GM12872 (cell line): Measurements from ENCODE around the gene DNAJA4.

Experiments
- CTCF ChIP-seq: IDR thresholded peaks from 3 replicates; pipeline ENCODE4 v1.5.1; 2011; ENCODE audit warnings: low read depth, mild to moderate bottlenecking, low read length, moderate library complexity; ENCODE audit not compliant: insufficient read depth

The DNAJA4 gene

GRCh38 chr15:78260489-78260888 lies 3.9 kb upstream of the DNAJA4 start:
- TF ChIP-seq CTCF, result no peak

DNA sequence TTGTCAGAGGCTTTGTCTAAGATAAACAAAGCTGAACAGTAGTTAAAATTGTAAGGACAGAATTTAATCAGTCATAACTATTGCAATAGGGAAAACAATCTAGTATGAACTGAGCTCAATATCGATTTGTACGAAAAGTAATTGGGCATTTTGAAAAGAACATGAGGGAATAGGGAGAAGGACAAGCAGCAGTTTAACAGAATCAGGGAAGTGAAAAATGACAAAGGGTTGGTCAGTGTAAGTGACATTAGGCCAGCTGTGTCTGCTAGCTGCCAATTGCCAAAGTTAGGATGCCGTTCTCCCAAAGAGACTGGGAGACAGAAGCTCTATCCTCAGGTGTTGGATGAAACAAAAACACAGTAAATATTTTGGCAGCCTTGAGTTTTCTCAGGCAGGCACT lies 3.3 kb upstream of the DNAJA4 start:
- no peak for TF ChIP-seq CTCF

DNA sequence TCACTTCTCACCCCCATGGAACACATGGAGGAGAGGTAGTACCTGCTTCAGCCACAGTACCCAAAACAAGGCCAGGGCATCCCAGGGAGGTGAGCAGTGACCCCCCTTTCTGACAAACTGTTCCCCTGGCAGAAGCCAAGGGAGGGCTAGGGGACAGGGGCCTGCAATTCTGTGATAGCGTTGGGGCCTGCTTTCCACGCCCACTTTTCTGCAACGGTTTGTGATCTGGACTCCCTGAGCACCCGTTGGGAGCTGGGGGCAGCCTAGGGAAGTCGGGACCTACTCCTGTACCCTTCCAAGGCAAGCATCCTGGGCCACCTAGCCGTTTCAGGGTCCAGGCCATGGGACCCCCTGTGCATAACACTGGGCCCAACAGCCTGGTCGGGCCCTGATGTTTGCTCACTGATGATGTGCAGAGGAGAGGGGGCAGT lies 996 bp upstream of the DNAJA4 start:
- TF ChIP-seq CTCF, result no peak

GRCh38 chr15:78263907-78264303 lies 457 bp upstream of the DNAJA4 start:
- TF ChIP-seq CTCF, result no peak

GRCh38 chr15:78265137-78265460 lies 737 bp downstream of the DNAJA4 start:
- no peak for TF ChIP-seq CTCF

DNA sequence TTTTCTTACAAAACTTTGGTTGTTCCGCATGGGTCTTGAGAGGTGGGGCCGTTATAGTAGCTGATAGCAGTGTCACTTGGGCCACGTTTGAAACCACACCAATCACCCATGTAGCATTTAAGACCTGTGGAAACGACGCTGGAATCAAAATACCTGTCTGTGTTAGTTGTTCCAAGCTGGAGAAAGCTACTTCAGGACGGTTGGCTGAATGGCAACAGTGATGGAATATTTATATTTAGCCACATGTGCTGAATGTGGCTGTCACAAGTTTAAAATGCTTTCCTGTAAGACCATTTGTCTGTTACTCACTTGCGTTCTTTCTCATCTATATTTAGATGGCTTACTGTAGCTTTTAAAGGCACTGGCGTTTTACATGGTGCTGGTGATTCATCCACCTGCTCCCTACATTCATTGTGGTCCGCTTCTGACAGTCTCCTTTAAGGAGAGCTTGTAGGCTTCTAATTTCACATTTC lies 1.4 kb downstream of the DNAJA4 start:
- TF ChIP-seq CTCF, result no peak

- TF ChIP-seq CTCF, result no peak
These were observed 1.9 kb downstream of the DNAJA4 start for GRCh38 chr15:78266229-78266628.

DNA sequence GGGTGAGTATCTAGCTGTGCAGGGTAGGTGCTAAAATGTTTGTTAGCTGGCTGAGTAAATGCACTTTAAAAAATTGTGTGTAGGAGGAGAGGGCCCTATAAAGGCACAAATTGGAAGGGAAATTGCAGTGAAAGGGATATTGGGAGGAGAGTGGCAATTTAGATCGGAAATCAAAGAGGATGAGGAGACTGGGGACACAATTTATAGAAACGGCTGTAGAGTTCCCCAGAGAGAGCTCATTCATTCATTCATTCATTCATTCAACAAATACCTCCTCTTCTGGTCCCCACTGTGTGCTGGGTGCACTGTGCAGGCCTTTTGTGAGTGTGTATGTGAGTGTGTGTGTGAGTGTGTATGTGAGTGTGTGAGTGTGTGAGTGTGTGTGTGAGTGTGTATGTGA lies 2.4 kb downstream of the DNAJA4 start:
- no peak for TF ChIP-seq CTCF
